Liver (tissue), 3 donors: ENCODE data around the gene THAP2.

ENCODE experiments used
- CTCF ChIP-seq: fragments of 150-350 bp; IDR thresholded peaks from 2 replicates; pipeline ENCODE4 v1.5.1; 2017; ENCODE audit warnings: improper control_type of control experiment, low read depth, low read length; ENCODE audit not compliant: missing input control
- FOXA1 ChIP-seq: IDR thresholded peaks from 2 replicates; pipeline ENCODE4 v1.6.1; 2016; ENCODE audit warnings: antibody characterized with exemption
- GABPA ChIP-seq, 2 donors: IDR thresholded peaks in 1 of 2; conservative IDR thresholded peaks in 1 of 2; 2 replicates each; pipeline ENCODE4 v1.6.1; 2016; ENCODE audit warnings: antibody characterized with exemption in 2 of 2, mild to moderate bottlenecking in 1 of 2, moderate library complexity in 1 of 2
- HNF4G ChIP-seq: IDR thresholded peaks from 2 replicates; pipeline ENCODE4 v1.6.1; 2016; ENCODE audit warnings: antibody characterized with exemption
- JUND ChIP-seq, 2 donors: IDR thresholded peaks; 2 replicates each; pipeline ENCODE4 v1.6.1; 2016; ENCODE audit warnings: antibody characterized with exemption in 2 of 2
- MAX ChIP-seq: IDR thresholded peaks from 2 replicates; pipeline ENCODE4 v1.6.1; 2016; ENCODE audit warnings: antibody characterized with exemption
- RAD21 ChIP-seq, 2 donors: IDR thresholded peaks; 2 replicates each; pipeline ENCODE4 v1.6.1; 2016; ENCODE audit warnings: antibody characterized with exemption in 2 of 2, mild to moderate bottlenecking in 2 of 2
- REST ChIP-seq: IDR thresholded peaks from 2 replicates; pipeline ENCODE4 v1.6.1; 2016; ENCODE audit warnings: antibody characterized with exemption, mild to moderate bottlenecking
- RXRA ChIP-seq, 2 donors: IDR thresholded peaks; 2 replicates each; pipeline ENCODE4 v1.6.1; 2017 to 2018; ENCODE audit warnings: antibody characterized with exemption in 2 of 2, mild to moderate bottlenecking in 1 of 2
- SP1 ChIP-seq: IDR thresholded peaks from 2 replicates; pipeline ENCODE4 v1.6.1; 2018; ENCODE audit warnings: antibody characterized with exemption, mild to moderate bottlenecking
- TAF1 ChIP-seq: conservative IDR thresholded peaks from 2 replicates; pipeline ENCODE4 v1.6.1; 2016; ENCODE audit warnings: antibody characterized with exemption, mild to moderate bottlenecking
- YY1 ChIP-seq: IDR thresholded peaks from 2 replicates; pipeline ENCODE4 v1.6.1; 2016; ENCODE audit warnings: antibody characterized with exemption, mild to moderate bottlenecking
- donor health status: healthy.
- donor health status: healthy.

GRCh38 chr12:71626098-71626497, 38.0 kb upstream of the THAP2 start:
- TF ChIP-seq YY1 = no peak
- no peak for TF ChIP-seq CTCF
- no peak for TF ChIP-seq MAX
- no peak for TF ChIP-seq JUND (IDR thresholded peaks at IDR 0.05)
- no peak for TF ChIP-seq RXRA (IDR thresholded peaks at IDR 0.05)
- no peak for TF ChIP-seq TAF1
- TF ChIP-seq RAD21 (IDR thresholded peaks at IDR 0.05) = no peak
- no peak for TF ChIP-seq SP1
- TF ChIP-seq REST = no peak
- no peak for TF ChIP-seq GABPA (IDR thresholded peaks at IDR 0.05 in 1 of 2, conservative IDR thresholded peaks at IDR 0.05 in 1 of 2)
- TF ChIP-seq HNF4G = no peak
- no peak for TF ChIP-seq FOXA1
